Measurements from ENCODE around the gene ZYX. TPM values are rescaled to one million over a fixed set of nuclear protein-coding genes. Genes with fewer than 3 reads are reported as not detected.

The ZYX gene
- polyA plus RNA-seq, 1 donor from 2014 or later: 10.0 TPM

- no peaks in the 10 kb centered on the region for H3K79me2 ChIP-seq (replicated peaks; ENCODE audit: insufficient read depth, low read length)
- no peak overlapping the region for H3K4me3 ChIP-seq (ENCODE audit: low read length)
- H3K36me3 ChIP-seq (ENCODE audit: insufficient read depth, low read length): no peaks in the 10 kb centered on the region
- H3K27me3 ChIP-seq (ENCODE audit: insufficient read depth, low read depth, low read length): no peaks in the 10 kb centered on the region
- H3K9ac ChIP-seq (ENCODE audit: low read length): no peak overlapping the region
- no peaks in the 10 kb centered on the region for H3K9me2 ChIP-seq (ENCODE audit: insufficient read depth, low read length)
- H3K27ac ChIP-seq (ENCODE audit: low read length): no peak overlapping the region
- H3F3A ChIP-seq (ENCODE audit: insufficient read depth, low read length, poor library complexity, severe bottlenecking): no peaks in the 10 kb centered on the region
- no peaks in the 10 kb centered on the region for H3K9me3 ChIP-seq (ENCODE audit: low read length)
- H2AFZ ChIP-seq (ENCODE audit: low read depth, low read length): no peak overlapping the region
- no peak for TF ChIP-seq EZH2 (IDR thresholded peaks at IDR 0.05; ENCODE audit: borderline replicate concordance, insufficient read depth, low read length, poor library complexity, severe bottlenecking)
- TF ChIP-seq TAF1 (IDR thresholded peaks at IDR 0.05; ENCODE audit: low read depth): no peak
- TF ChIP-seq EP300 (conservative IDR thresholded peaks at IDR 0.05; ENCODE audit: poor library complexity, severe bottlenecking): no peak
- TF ChIP-seq MXI1 (conservative IDR thresholded peaks at IDR 0.05; ENCODE audit: poor library complexity, severe bottlenecking): no peak
- no peak for TF ChIP-seq SMC3 (conservative IDR thresholded peaks at IDR 0.05; ENCODE audit: poor library complexity)
- TF ChIP-seq RAD21 (conservative IDR thresholded peaks at IDR 0.05): no peak
- no peak for TF ChIP-seq REST (IDR thresholded peaks at IDR 0.05; ENCODE audit: borderline replicate concordance)
- TF ChIP-seq POLR2AphosphoS5 (IDR thresholded peaks at IDR 0.05): no peak
- no peak for TF ChIP-seq CTCF (IDR thresholded peaks at IDR 0.05; ENCODE audit: poor library complexity, severe bottlenecking)
- no peak overlapping the region for H3K4me2 ChIP-seq (ENCODE audit: low read length)
- H4K20me1 ChIP-seq (ENCODE audit: insufficient read depth): no peaks in the 10 kb centered on the region
Observed at GRCh38 chr7:143356414-143357050, 24.6 kb upstream of the ZYX start.

GRCh38 chr7:143358626-143359025 is 22.5 kb upstream of the ZYX start:
- Histone ChIP-seq H3K36me3 (ENCODE audit: insufficient read depth, low read length) (no peaks in the 10 kb centered on the region), H3K4me2 (ENCODE audit: low read length) (no peak overlapping the region), H2AFZ (ENCODE audit: low read depth, low read length) (no peak overlapping the region), H3K27ac (ENCODE audit: low read length) (no peak overlapping the region), H3K79me2 (replicated peaks; ENCODE audit: insufficient read depth, low read length) (peaks cover 9% of the 10 kb centered on the region), H3K9me2 (ENCODE audit: insufficient read depth, low read length) (no peaks in the 10 kb centered on the region), H3K27me3 (ENCODE audit: insufficient read depth, low read depth, low read length) (no peaks in the 10 kb centered on the region), H3K4me3 (ENCODE audit: low read length) (no peak overlapping the region), H4K20me1 (ENCODE audit: insufficient read depth) (no peaks in the 10 kb centered on the region), H3K9me3 (ENCODE audit: low read length) (no peaks in the 10 kb centered on the region), H3K9ac (ENCODE audit: low read length) (no peak overlapping the region), H3F3A (ENCODE audit: insufficient read depth, low read length, poor library complexity, severe bottlenecking) (no peaks in the 10 kb centered on the region)
- TF ChIP-seq CTCF (IDR thresholded peaks at IDR 0.05; ENCODE audit: poor library complexity, severe bottlenecking) (no peak), RAD21 (conservative IDR thresholded peaks at IDR 0.05) (no peak), SMC3 (conservative IDR thresholded peaks at IDR 0.05; ENCODE audit: poor library complexity) (no peak), EZH2 (IDR thresholded peaks at IDR 0.05; ENCODE audit: borderline replicate concordance, insufficient read depth, low read length, poor library complexity, severe bottlenecking) (no peak), MXI1 (conservative IDR thresholded peaks at IDR 0.05; ENCODE audit: poor library complexity, severe bottlenecking) (no peak), EP300 (conservative IDR thresholded peaks at IDR 0.05; ENCODE audit: poor library complexity, severe bottlenecking) (no peak), TAF1 (IDR thresholded peaks at IDR 0.05; ENCODE audit: low read depth) (no peak), POLR2AphosphoS5 (IDR thresholded peaks at IDR 0.05) (no peak), REST (IDR thresholded peaks at IDR 0.05; ENCODE audit: borderline replicate concordance) (no peak)
